NCI-H226 (cell line): ENCODE data around the gene LCE4A.

ENCODE experiments used
- DNase-seq: peaks from one replicate; pipeline ENCODE4 v3.0.0-alpha.2; 2015

LCE4A gene

DNA sequence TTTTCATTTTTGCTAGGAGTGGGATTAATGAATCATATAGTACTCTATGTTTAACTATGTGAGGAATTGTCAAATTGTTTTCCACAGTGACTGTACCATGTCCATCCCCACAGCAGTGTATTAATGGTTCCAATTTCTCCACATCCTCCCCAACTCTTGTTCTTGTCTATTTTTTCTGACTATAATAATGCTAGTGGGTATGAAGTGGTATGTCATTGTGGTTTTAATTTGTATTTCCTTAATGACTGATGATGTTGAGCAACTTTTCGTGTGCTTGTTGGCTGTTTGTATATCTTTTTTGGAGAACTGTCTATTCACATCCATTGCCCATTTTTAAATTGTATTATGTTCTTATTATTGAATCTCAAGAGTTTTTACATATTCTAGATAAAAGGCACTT lies 39.9 kb downstream of the LCE4A start:
- DNase-seq, result no peak

DNA sequence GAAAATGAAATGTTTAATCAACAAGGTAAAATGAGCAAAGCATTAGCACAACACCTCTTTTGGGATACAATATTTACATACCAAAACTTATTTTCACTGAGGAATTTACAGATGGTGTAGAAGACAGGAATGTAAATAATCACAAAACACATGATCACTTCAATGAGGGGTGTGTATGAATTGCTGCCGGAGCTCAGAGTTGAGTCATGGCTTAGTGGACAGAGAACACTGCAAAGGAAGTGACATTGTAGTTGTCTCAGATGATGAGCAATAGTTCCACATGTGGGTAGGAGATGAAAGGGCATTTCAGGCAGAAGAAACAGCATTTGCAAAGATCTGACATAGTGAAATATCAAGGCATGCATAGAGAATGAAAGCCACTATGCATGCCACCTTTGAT lies 44.3 kb downstream of the LCE4A start:
- peak; percentile 18 for DNase-seq

DNA sequence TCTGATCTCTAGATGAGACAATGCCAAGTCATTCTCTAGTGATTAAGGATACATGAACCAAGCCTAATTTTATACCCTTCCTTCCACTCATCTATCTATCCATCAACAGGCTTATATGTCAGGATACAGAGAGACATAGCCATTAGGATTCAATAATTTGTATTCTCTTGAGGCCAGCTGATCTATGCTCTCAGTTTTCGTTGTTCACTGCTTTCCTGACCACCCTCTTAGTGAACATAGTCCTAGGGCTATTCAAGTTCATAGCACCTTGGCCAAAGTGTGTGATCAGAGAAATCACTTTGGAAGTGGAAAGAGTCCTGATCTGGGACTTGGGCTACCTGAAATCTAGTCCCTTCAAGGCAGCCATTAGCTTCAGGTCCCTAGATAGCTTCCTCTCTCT lies 45.6 kb downstream of the LCE4A start:
- no peak for DNase-seq

DNA sequence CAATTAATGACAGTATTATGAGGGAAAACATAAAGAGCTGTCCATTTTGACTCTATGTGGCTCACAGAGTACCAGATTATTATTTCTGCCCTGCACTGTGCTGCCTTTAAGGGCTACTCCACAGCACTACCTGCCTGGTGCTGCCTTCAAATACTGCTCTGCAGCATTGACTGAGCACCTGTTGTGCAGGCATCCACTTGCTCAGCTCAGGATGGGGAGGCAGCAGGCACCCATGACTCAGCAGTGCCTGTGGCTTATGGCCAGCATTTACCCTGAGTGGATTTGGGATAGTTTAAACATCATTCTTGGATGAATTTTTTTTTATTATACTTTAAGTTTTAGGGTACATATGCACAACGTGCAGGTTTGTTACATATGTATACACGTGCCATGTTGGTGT lies 48.9 kb downstream of the LCE4A start:
- no peak for DNase-seq

DNA sequence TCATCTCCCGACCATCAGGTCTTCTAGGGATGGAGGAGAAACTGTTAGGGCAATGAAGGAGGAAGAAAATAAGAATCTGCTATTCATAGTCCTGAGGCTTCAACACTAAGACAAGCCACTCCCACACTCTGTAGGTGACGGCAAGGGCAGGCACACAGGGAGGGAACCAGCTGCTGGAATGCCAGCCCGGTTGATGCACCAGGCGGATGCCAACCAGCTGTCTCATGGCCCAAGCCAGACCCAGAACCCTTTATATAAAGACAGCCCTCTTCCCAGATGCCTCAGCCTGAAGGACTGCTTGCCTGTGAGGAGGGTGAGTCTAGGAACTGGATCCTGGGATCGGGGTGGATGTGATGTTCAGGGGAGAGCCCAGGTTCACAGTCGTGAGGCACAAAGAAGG lies 49.8 kb downstream of the LCE4A start, which contains the start of gene KPRP:
Gene KPRP (plus strand): TSS at position 279 of the 400 bp plus-strand sequence. CDS start 1,564 bp downstream, outside the sequence.
- DNase-seq, result no peak

DNA sequence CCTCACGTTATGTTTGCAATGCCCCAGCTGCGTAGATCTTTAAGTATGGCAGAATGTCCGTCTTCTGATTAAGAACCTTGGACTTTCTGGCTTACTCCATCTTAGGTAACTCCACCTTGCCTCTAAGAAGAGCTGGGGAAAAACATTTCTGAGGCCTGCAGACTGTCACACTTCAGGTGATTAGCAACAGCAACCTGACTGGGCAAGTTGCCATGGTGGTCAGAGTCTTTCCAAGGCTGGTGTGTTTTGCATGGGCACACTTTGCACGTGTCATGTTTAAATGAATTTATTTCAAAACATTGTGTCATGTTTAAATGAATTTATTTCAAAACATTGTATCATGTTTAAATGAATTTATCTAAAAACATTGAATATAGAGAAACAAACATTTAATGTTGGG lies 50.7 kb downstream of the LCE4A start:
- no peak for DNase-seq
